Endothelial cell (in vitro differentiated cells): ENCODE results near the gene LEFTY2. TPM values are rescaled to one million over a fixed set of nuclear protein-coding genes. Genes with fewer than 3 reads are reported as not detected.

Experiments
- DNase-seq: peaks from one replicate; pipeline ENCODE4 v3.0.0; 2021; ENCODE audit warnings: low spot score
- H3K27ac Mint-ChIP-seq: one replicate; pipeline ENCODE4 v1.8.0; 2021; ENCODE audit warnings: mixed read lengths, inconsistent platforms; ENCODE audit not compliant: unreplicated experiment
- H3K27me3 Mint-ChIP-seq: one replicate; pipeline ENCODE4 v1.8.0; 2021; ENCODE audit warnings: mild to moderate bottlenecking, moderate library complexity, mixed read lengths, inconsistent platforms; ENCODE audit not compliant: unreplicated experiment
- H3K36me3 Mint-ChIP-seq: one replicate; pipeline ENCODE4 v1.8.0; 2021; ENCODE audit warnings: mild to moderate bottlenecking, low read depth, mixed read lengths, inconsistent platforms; ENCODE audit not compliant: unreplicated experiment
- H3K4me1 Mint-ChIP-seq: one replicate; pipeline ENCODE4 v1.8.0; 2021; ENCODE audit warnings: mild to moderate bottlenecking, mixed read lengths, inconsistent platforms; ENCODE audit not compliant: unreplicated experiment
- H3K4me3 Mint-ChIP-seq: one replicate; pipeline ENCODE4 v1.8.0; 2021; ENCODE audit warnings: mild to moderate bottlenecking, mixed read lengths, inconsistent platforms; ENCODE audit not compliant: unreplicated experiment
- H3K9me3 Mint-ChIP-seq: one replicate; pipeline ENCODE4 v1.8.0; 2021; ENCODE audit warnings: mixed read lengths, inconsistent platforms; ENCODE audit not compliant: unreplicated experiment
- total RNA-seq: library from RNA; stranded (reverse); fragmentation: NEBNext Ultra II Directional; extraction: Animal tissue kit (Norgen Biotek cat#: 25700); gene quantifications from one replicate; pipeline ENCODE4 v1.2.1, GENCODE V29; 2021; ENCODE audit not compliant: unreplicated experiment
- TF ChIP-seq, protein P1 (sequence below): fragments of 200-600 bp; sonication (generic); IDR thresholded peaks from one replicate; pipeline ENCODE4 v1.5.0; 2021; ENCODE audit warnings: antibody characterized with exemption; ENCODE audit not compliant: unreplicated experiment

LEFTY2 gene
- total RNA-seq, 1 donor from 2014 or later: 0.26 TPM

DNA sequence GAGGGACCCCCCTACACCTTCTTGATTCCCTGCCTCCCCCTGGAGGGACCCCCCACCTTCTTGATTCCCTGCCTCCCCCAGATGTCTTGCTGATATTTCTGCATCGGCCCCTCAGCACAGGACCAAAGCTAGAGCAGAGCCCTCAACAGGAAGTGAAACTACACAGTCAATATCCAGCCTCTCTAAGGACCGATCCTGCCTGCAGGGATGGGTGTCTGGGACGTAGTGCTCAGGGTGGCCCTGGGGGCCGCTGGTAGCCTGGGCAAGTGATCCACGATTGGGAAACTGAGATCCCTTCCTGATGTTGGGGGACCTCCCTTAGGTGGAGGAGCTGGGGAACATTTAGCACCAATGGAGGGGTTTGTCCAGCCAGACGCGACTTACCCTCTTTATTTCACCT, 3.9 kb upstream of the LEFTY2 start:
- Mint-ChIP-seq H3K27me3 (peaks cover 6% of the 10 kb centered on the region), H3K27ac (no peak overlapping the region), H3K36me3 (no peaks in the 10 kb centered on the region), H3K9me3 (no peaks in the 10 kb centered on the region), H3K4me1 (peaks cover 6% of the 10 kb centered on the region), H3K4me3 (no peak overlapping the region)
- DNase-seq: no peak
- TF ChIP-seq, protein P1, sequence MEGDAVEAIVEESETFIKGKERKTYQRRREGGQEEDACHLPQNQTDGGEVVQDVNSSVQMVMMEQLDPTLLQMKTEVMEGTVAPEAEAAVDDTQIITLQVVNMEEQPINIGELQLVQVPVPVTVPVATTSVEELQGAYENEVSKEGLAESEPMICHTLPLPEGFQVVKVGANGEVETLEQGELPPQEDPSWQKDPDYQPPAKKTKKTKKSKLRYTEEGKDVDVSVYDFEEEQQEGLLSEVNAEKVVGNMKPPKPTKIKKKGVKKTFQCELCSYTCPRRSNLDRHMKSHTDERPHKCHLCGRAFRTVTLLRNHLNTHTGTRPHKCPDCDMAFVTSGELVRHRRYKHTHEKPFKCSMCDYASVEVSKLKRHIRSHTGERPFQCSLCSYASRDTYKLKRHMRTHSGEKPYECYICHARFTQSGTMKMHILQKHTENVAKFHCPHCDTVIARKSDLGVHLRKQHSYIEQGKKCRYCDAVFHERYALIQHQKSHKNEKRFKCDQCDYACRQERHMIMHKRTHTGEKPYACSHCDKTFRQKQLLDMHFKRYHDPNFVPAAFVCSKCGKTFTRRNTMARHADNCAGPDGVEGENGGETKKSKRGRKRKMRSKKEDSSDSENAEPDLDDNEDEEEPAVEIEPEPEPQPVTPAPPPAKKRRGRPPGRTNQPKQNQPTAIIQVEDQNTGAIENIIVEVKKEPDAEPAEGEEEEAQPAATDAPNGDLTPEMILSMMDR: no peak

GRCh38 chr1:225944387-225944786, 3.4 kb upstream of the LEFTY2 start:
- TF ChIP-seq, protein P1: no peak
- Mint-ChIP-seq H3K9me3 (no peaks in the 10 kb centered on the region), H3K27me3 (peaks cover 6% of the 10 kb centered on the region), H3K4me3 (no peak overlapping the region), H3K27ac (no peak overlapping the region), H3K36me3 (no peaks in the 10 kb centered on the region), H3K4me1 (peaks cover 6% of the 10 kb centered on the region)
- DNase-seq: no peak

DNA sequence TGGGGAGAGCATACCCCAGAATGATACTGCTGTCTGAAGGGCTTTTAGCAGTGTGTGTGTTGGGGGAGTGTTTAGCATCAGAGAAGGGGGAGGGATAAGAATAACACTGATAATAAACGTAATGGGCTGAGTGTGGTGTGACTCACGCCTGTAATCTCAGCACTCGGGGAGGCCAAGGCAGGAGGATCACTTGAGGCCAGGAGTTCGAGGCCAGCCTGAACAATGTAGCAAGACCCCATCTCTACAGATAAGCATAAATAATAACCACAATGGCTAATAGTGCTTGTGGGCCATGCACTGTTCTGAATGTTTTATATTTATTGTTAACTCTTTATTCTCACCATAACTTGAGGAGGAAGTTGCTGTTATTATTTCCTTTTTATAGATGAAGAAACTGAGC, 2.6 kb upstream of the LEFTY2 start:
- no peak for DNase-seq
- TF ChIP-seq, protein P1: no peak
- H3K4me3 Mint-ChIP-seq: no peak overlapping the region
- peaks cover 6% of the 10 kb centered on the region for H3K4me1 Mint-ChIP-seq
- no peaks in the 10 kb centered on the region for H3K36me3 Mint-ChIP-seq
- no peaks in the 10 kb centered on the region for H3K9me3 Mint-ChIP-seq
- peaks cover 5% of the 10 kb centered on the region for H3K27me3 Mint-ChIP-seq
- no peak overlapping the region for H3K27ac Mint-ChIP-seq

- TF ChIP-seq, protein P1: no peak
- peaks cover 5% of the 10 kb centered on the region for H3K27me3 Mint-ChIP-seq
- no peaks in the 10 kb centered on the region for H3K9me3 Mint-ChIP-seq
- DNase-seq: no peak
- H3K4me3 Mint-ChIP-seq: no peak overlapping the region
- H3K27ac Mint-ChIP-seq: no peak overlapping the region
- H3K4me1 Mint-ChIP-seq: peaks cover 6% of the 10 kb centered on the region
- H3K36me3 Mint-ChIP-seq: no peaks in the 10 kb centered on the region
Observed at GRCh38 chr1:225942574-225942973, 1.6 kb upstream of the LEFTY2 start.

DNA sequence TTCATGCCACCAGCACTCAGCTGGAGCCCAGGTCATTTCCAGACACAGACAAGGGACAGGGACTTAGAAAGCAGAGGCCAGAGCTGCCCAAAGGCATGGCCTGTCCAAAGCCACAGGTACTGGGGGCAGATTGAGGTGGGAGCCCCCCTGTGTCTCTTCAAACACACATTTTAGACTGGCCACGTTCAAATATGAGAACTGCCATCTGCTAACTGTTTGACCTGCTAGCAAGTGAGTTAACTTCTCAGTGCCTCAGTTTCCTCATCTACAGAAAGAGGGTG, 862 bp upstream of the LEFTY2 start:
- peaks cover 6% of the 10 kb centered on the region for H3K4me1 Mint-ChIP-seq
- peak overlapping the region; percentile 18 for H3K27ac Mint-ChIP-seq
- H3K27me3 Mint-ChIP-seq: peaks cover 5% of the 10 kb centered on the region
- H3K4me3 Mint-ChIP-seq: no peak overlapping the region
- TF ChIP-seq, protein P1: no peak
- H3K36me3 Mint-ChIP-seq: no peaks in the 10 kb centered on the region
- no peak for DNase-seq
- H3K9me3 Mint-ChIP-seq: no peaks in the 10 kb centered on the region
